GM12878 (cell line): ENCODE results near the gene VSTM2B. TPM values are rescaled to one million over a fixed set of nuclear protein-coding genes. Genes with fewer than 3 reads are reported as not detected.

ENCODE experiments used
- ATAC-seq: fragments of 200-7000 bp; cut with Tn5 transposase; 3 replicates; pipeline ENCODE4 v1.9.1; 2020; ENCODE audit warnings: mild to moderate bottlenecking, moderate library complexity
- BruUV-seq: library from RNA; stranded (reverse); fragments of 400-500 nt; replicated peaks from 2 replicates; lab custom pipeline; 2021; lab: Mats Ljungman, UMichigan
- CTCF ChIA-PET: fragments of 300-600 bp; sonication (Branson Sonifier 250); formaldehyde crosslinking; extraction: SDS; loops from one replicate; lab custom pipeline; 2021; ENCODE audit warnings: inconsistent platforms; lab: Yijun Ruan, JAX
- POLR2A ChIA-PET: fragments of 350-600 bp; formaldehyde crosslinking; extraction: SDS; loops from one replicate; lab custom pipeline; 2021; ENCODE audit warnings: inconsistent platforms; lab: Charles Lee
- RAD21 ChIA-PET: fragments of 300-600 bp; sonication (Branson Sonifier 250); formaldehyde crosslinking; loops from one replicate; lab custom pipeline; 2023; ENCODE audit warnings: antibody characterized with exemption; ENCODE audit not compliant: unreplicated experiment; lab: Charles Lee
- SMC1A ChIA-PET: fragments of 300-600 bp; sonication (Branson Sonifier 250); formaldehyde crosslinking; loops from one replicate; lab custom pipeline; 2023; ENCODE audit not compliant: unreplicated experiment, uncharacterized antibody; lab: Charles Lee
- DNase-seq: peaks from one replicate; pipeline ENCODE4 v3.0.0-alpha.2; 2011; ENCODE audit warnings: low read depth, low spot score
- FAIRE-seq: peaks from 3 replicates; lab custom pipeline; 2011; peaks lifted over from hg19 to GRCh38; lab: Jason Lieb, UNC
- H2AFZ ChIP-seq: 2 replicates; pipeline ENCODE4 v1.6.0; 2011; ENCODE audit warnings: low read depth, low read length, control low read depth; ENCODE audit not compliant: control insufficient read depth
- H3K27ac ChIP-seq: 2 replicates; pipeline ENCODE4 v1.5.1; 2011; ENCODE audit warnings: control low read depth; ENCODE audit not compliant: control insufficient read depth, insufficient read depth
- H3K27me3 ChIP-seq, 2 experiments: replicated peaks in 1 of 2; 2 replicates each; pipeline versions ENCODE4 v1.6.0 to v1.6.1; 2011; ENCODE audit warnings: low read length in 1 of 2; ENCODE audit not compliant: control insufficient read depth in 2 of 2, insufficient read depth in 2 of 2
- H3K36me3 ChIP-seq, 2 experiments: 2 replicates each; pipeline ENCODE4 v1.5.1; 2011; ENCODE audit warnings: low read length in 1 of 2; ENCODE audit not compliant: control insufficient read depth in 2 of 2, insufficient read depth in 2 of 2
- H3K4me1 ChIP-seq: 2 replicates; pipeline ENCODE4 v1.6.1; 2011; ENCODE audit warnings: mild to moderate bottlenecking, low read length, moderate library complexity, mixed read lengths; ENCODE audit not compliant: control insufficient read depth, insufficient read depth
- H3K4me2 ChIP-seq: 2 replicates; pipeline ENCODE4 v1.6.0; 2011; ENCODE audit warnings: control low read depth; ENCODE audit not compliant: control insufficient read depth, insufficient read depth
- H3K4me3 ChIP-seq: fragments of 200-600 bp; sonication (generic); 2 replicates; pipeline ENCODE4 v1.5.1; 2016
- H3K79me2 ChIP-seq: 2 replicates; pipeline ENCODE4 v1.6.0; 2011; ENCODE audit warnings: low read length; ENCODE audit not compliant: control insufficient read depth, insufficient read depth
- H3K9ac ChIP-seq: 2 replicates; pipeline ENCODE4 v1.8.0; 2011; ENCODE audit warnings: low read length, control low read depth, mixed read lengths; ENCODE audit not compliant: control insufficient read depth, insufficient read depth
- H3K9me3 ChIP-seq: replicated peaks from 3 replicates; pipeline ENCODE4 v1.5.1; 2011; ENCODE audit warnings: mild to moderate bottlenecking, low read length; ENCODE audit not compliant: control insufficient read depth, insufficient read depth
- H4K20me1 ChIP-seq: 2 replicates; pipeline ENCODE4 v1.6.0; 2011; ENCODE audit not compliant: control insufficient read depth, insufficient read depth
- BCL11A ChIP-seq: IDR thresholded peaks from 2 replicates; pipeline ENCODE4 v1.6.1; 2011; ENCODE audit warnings: low read depth, low read length
- CHD1 ChIP-seq: IDR thresholded peaks from 2 replicates; pipeline ENCODE4 v1.6.1; 2012; ENCODE audit warnings: low read depth, low read length, improper control_type of control experiment
- ESRRA ChIP-seq: IDR thresholded peaks from 2 replicates; pipeline ENCODE4 v1.6.1; 2012; ENCODE audit warnings: mild to moderate bottlenecking, low read length, improper control_type of control experiment
- JUND ChIP-seq: IDR thresholded peaks from 2 replicates; pipeline ENCODE4 v1.6.1; 2012; ENCODE audit warnings: low read depth, mild to moderate bottlenecking, low read length, improper control_type of control experiment, moderate library complexity
- KLF5 ChIP-seq: fragments of 450-650 bp; IDR thresholded peaks from 2 replicates; pipeline ENCODE4 v1.6.1; 2014; ENCODE audit warnings: mild to moderate bottlenecking; ENCODE audit not compliant: partially characterized antibody
- MEF2B ChIP-seq: fragments of 450-650 bp; IDR thresholded peaks from 2 replicates; pipeline ENCODE4 v1.6.1; 2018; ENCODE audit warnings: mild to moderate bottlenecking, moderate library complexity; ENCODE audit not compliant: partially characterized antibody, poor library complexity, severe bottlenecking
- MTA3 ChIP-seq: IDR thresholded peaks from 2 replicates; pipeline ENCODE4 v1.6.1; 2012; ENCODE audit warnings: low read length, inconsistent platforms, borderline replicate concordance
- NKRF ChIP-seq: fragments of 450-650 bp; conservative IDR thresholded peaks from 2 replicates; pipeline ENCODE4 v1.6.1; 2017; ENCODE audit warnings: mild to moderate bottlenecking, moderate library complexity
- NR2C2 ChIP-seq: IDR thresholded peaks from 2 replicates; pipeline ENCODE4 v1.6.1; 2011; ENCODE audit warnings: borderline replicate concordance, low read depth; ENCODE audit not compliant: control insufficient read depth, insufficient read length
- POLR2AphosphoS5 ChIP-seq: IDR thresholded peaks from 2 replicates; pipeline ENCODE4 v1.6.1; 2011; ENCODE audit warnings: mild to moderate bottlenecking, low read length, inconsistent platforms
- SREBF2 ChIP-seq: IDR thresholded peaks from 2 replicates; pipeline ENCODE4 v1.6.1; 2012; ENCODE audit warnings: mild to moderate bottlenecking, low read length
- ZNF24 ChIP-seq: fragments of 450-650 bp; IDR thresholded peaks from 2 replicates; pipeline ENCODE4 v1.6.1; 2017; ENCODE audit warnings: antibody characterized with exemption, mild to moderate bottlenecking
- ZSCAN29 ChIP-seq: fragments of 450-650 bp; IDR thresholded peaks from 2 replicates; pipeline ENCODE4 v1.6.1; 2017; ENCODE audit warnings: mild to moderate bottlenecking, moderate library complexity
- WGBS: methylation state at CpG from one replicate; pipeline ENCODE4 v1.1.6; 2016; ENCODE audit warnings: low lambda C conversion rate; ENCODE audit not compliant: insufficient replicate concordance, insufficient coverage; ENCODE audit errors: missing lambda C conversion rate; 5-methylcytosine and 5-hydroxymethylcytosine counted together
- in situ Hi-C: fragments of 300-500 bp; cut with MboI; formaldehyde crosslinking; loops from 9 replicates; pipeline ENCODE4 v1.14.3; 2018; ENCODE audit warnings: mixed read lengths
- intact Hi-C: fragments of 100-400 bp; cut with micrococcal nuclease; formaldehyde crosslinking; loops from one replicate; pipeline ENCODE4 v1.14.2; 2022; ENCODE audit not compliant: unreplicated experiment
- polyA plus RNA-seq, 11 experiments: library from polyadenylated mRNA; depleted of rRNA in 4 of 11; unstranded in 6 of 11; stranded (reverse) in 5 of 11; fragments of >200 nt; fragmentation: Nextera tagmentation in 4 of 11; fragmentation: Illumina TruSeq in 1 of 11; extraction: Ambion mirVana in 4 of 11; extraction: Trizol in 1 of 11; gene quantifications; 1 replicate in 1 of 11; 2 replicates in 10 of 11; pipeline versions ENCODE4 v1.2.1 to v1.2.3, GENCODE V29; 2011 to 2016; ENCODE audit warnings: inconsistent platforms in 2 of 11, missing spikeins in 2 of 11, low read depth in 1 of 11
- total RNA-seq, 4 experiments: library from RNA; depleted of rRNA in 3 of 4; stranded (reverse); fragments of >200 nt in 3 of 4; fragmentation: Illumina TruSeq in 1 of 4; extraction: Trizol in 1 of 4; gene quantifications; 2 replicates each; pipeline versions ENCODE4 v1.2.1 to v1.2.3, GENCODE V29; 2013 to 2021
- TF ChIP-seq, protein P1 (sequence below): fragments of 450-650 bp; IDR thresholded peaks from 2 replicates; pipeline ENCODE4 v1.6.1; 2017; ENCODE audit warnings: low read depth, mild to moderate bottlenecking, moderate library complexity

The VSTM2B gene
- total and polyA plus RNA-seq, 10 of the 15 experiments (the other 5 are each of a cell fraction or from before 2014, with no cell fraction given): not detected

DNA sequence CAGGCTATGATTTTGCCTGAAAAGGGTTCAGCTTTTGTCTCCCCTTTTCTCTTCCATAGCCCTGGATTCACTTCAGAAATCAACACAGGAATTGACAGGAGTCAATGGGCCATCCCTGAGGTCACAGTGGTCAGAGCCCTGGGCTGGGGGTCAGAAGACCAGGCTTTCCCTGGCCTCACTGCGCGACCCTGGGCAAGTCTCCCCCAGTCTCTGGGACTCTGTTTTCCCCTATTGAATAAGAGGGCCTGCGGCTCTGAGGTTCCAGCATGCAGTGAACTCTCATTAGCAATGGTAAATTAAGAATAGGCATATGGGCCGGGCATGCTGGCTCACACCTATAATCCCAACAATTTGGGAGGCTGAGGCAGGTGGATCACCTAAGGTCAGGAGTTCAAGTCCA, 30.7 kb upstream of the VSTM2B start:
- H3K36me3 ChIP-seq: no peaks in the 10 kb centered on the region
- BruUV-seq: no TSS peak
- ATAC-seq (no peak), FAIRE-seq (no peak), DNase-seq (no peak)
- no peaks in the 10 kb centered on the region for H3K79me2 ChIP-seq
- H3K27ac ChIP-seq: no peak overlapping the region
- 49% methylated on average over 4 of the region's 4 CpGs for WGBS
- ChIA-PET SMC1A (no interaction called here), RAD21 (no interaction called here), POLR2A (no interaction called here), CTCF (no interaction called here)
- no peak overlapping the region for H3K4me2 ChIP-seq
- no peaks in the 10 kb centered on the region for H3K27me3 ChIP-seq
- H3K4me3 ChIP-seq: no peak overlapping the region
- H4K20me1 ChIP-seq: no peaks in the 10 kb centered on the region
- H2AFZ ChIP-seq: no peak overlapping the region
- in situ Hi-C loops: no loop called here
- no peak for TF ChIP-seq NR2C2
- TF ChIP-seq ZNF24: no peak
- no peaks in the 10 kb centered on the region for H3K4me1 ChIP-seq
- H3K9me3 ChIP-seq: no peaks in the 10 kb centered on the region
- H3K9ac ChIP-seq: no peak overlapping the region
- intact Hi-C loops: no loop called here

DNA sequence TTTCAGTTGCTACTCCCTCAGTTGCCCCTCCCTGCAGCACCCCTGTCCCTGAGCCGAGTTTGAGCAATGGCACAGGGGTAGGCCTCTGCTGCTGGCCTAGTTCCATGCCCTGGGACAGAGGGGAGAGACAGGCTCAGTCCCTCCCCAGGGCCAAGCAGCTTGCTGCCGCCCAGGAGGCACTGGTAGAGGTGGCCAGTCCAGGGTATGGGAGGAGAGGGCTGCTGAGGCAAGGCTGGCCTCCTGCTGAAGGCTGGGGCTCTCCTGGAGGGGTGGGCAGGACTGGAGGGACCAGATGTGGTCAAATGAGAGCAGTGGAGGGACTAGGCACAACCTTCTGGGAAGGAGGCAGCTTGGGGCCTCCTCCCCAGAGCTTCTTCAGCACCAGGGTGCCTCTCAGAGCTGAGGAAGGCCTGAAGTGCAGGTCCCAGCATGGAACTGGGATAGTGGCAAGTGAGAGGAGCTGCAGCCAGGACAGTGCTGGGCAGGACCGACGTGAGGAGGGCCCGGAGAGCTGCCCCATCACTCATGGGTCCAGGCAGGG, 29.8 kb upstream of the VSTM2B start:
- Histone ChIP-seq H3K4me3 (no peak overlapping the region), H3K4me2 (no peak overlapping the region), H3K27ac (no peak overlapping the region), H3K4me1 (no peaks in the 10 kb centered on the region), H3K9ac (no peak overlapping the region), H3K27me3 (no peaks in the 10 kb centered on the region), H3K79me2 (no peaks in the 10 kb centered on the region), H3K9me3 (no peaks in the 10 kb centered on the region), H4K20me1 (no peaks in the 10 kb centered on the region), H3K36me3 (no peaks in the 10 kb centered on the region), H2AFZ (no peak overlapping the region)
- RAD21 ChIA-PET: no interaction called here
- 27% methylated on average over 5 of the region's 5 CpGs for WGBS
- POLR2A ChIA-PET: no interaction called here
- CTCF ChIA-PET: no interaction called here
- BruUV-seq: no TSS peak
- no peak for FAIRE-seq
- SMC1A ChIA-PET: no interaction called here
- intact Hi-C loops (no loop called here), in situ Hi-C loops (no loop called here)
- DNase-seq: no peak
- no peak for ATAC-seq
- no peak for TF ChIP-seq BCL11A
- no peak for TF ChIP-seq ESRRA
- TF ChIP-seq MTA3: no peak
- no peak for TF ChIP-seq SREBF2
- TF ChIP-seq POLR2AphosphoS5: no peak
- TF ChIP-seq JUND: no peak
- TF ChIP-seq ZSCAN29: no peak
- TF ChIP-seq, protein P1, sequence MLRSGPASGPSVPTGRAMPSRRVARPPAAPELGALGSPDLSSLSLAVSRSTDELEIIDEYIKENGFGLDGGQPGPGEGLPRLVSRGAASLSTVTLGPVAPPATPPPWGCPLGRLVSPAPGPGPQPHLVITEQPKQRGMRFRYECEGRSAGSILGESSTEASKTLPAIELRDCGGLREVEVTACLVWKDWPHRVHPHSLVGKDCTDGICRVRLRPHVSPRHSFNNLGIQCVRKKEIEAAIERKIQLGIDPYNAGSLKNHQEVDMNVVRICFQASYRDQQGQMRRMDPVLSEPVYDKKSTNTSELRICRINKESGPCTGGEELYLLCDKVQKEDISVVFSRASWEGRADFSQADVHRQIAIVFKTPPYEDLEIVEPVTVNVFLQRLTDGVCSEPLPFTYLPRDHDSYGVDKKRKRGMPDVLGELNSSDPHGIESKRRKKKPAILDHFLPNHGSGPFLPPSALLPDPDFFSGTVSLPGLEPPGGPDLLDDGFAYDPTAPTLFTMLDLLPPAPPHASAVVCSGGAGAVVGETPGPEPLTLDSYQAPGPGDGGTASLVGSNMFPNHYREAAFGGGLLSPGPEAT: no peak
- TF ChIP-seq CHD1: no peak
- no peak for TF ChIP-seq MEF2B
- TF ChIP-seq NKRF: no peak
- TF ChIP-seq KLF5: no peak
